ENCODE results near the gene PCDH18.

- TF ChIP-seq POLR2A (IDR thresholded peaks at IDR 0.05; ENCODE audit: low read depth, low read length) (no peak), TAF1 (IDR thresholded peaks at IDR 0.05; ENCODE audit: borderline replicate concordance, low read depth, low read length) (no peak), POLR2AphosphoS5 (IDR thresholded peaks at IDR 0.05; ENCODE audit: low read depth, low read length) (no peak)
Observed at GRCh38 chr4:137558951-137559350, 26.7 kb upstream of the PCDH18 start.
